Esophagus squamous epithelium (tissue), 4 donors: ENCODE measurements around the gene HDAC3.

Experiments used
- CTCF ChIP-seq, 6 experiments: fragments of 450-650 bp in 4 of 6; fragments of 200-600 bp in 2 of 6; sonication (generic) in 2 of 6; IDR thresholded peaks; one replicate each; pipeline ENCODE4 v1.5.1; 2016 to 2019; ENCODE audit warnings: antibody characterized with exemption in 6 of 6, mild to moderate bottlenecking in 4 of 6, moderate library complexity in 4 of 6
- POLR2A ChIP-seq, 4 donors: fragments of 450-650 bp; IDR thresholded peaks; one replicate each; pipeline ENCODE4 v1.6.1; 2017; ENCODE audit warnings: antibody characterized with exemption in 4 of 4, mild to moderate bottlenecking in 4 of 4, moderate library complexity in 3 of 4

- TF ChIP-seq POLR2A (IDR thresholded peaks at IDR 0.05) (no peak), CTCF (IDR thresholded peaks at IDR 0.05) (no peak)
These were observed 15.1 kb upstream of the HDAC3 start for GRCh38 chr5:141651728-141652105.
